OCI-M2 (cell line): ENCODE measurements around the gene SCRG1.

ENCODE experiments used
- DNase-seq: peaks from one replicate; lab custom pipeline; 2025; ENCODE audit not compliant: unreplicated experiment; lab: John Stamatoyannopoulos, UW

SCRG1 gene

DNA sequence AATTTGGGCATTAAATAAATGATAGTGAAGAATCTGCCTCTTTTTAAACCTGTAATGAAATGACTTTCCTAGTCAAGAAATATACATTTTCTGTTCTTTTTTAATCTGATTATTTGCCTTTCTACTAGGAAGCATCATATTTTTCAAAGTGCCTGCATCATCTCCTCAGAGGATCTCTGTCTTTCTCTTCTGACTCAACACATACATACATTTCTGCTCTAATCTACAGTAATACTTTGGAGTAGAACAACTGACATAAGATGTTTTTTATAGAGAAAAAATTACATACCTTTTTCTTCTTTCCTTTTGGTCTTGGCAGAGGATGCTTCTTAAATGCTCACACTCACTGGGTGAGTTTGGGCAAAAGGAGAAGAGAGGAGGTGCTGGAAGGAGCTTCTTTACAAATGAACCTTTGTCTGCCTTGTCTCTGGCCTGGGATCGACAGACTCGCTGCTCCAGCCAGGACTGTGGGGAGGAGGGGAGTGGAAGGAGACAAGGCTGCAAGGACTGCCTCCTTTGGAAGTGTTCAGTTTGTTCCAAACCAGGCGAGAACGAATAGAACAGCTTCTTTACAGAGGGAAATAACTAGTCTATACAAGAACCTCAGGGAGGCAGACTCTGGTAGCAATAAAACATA lies at the start of gene SCRG1:
TSS of gene SCRG1 (minus strand) at position 338 of the 637 bp plus-strand sequence. CDS start 7,702 bp downstream, outside the sequence.
- no peak for DNase-seq

DNA sequence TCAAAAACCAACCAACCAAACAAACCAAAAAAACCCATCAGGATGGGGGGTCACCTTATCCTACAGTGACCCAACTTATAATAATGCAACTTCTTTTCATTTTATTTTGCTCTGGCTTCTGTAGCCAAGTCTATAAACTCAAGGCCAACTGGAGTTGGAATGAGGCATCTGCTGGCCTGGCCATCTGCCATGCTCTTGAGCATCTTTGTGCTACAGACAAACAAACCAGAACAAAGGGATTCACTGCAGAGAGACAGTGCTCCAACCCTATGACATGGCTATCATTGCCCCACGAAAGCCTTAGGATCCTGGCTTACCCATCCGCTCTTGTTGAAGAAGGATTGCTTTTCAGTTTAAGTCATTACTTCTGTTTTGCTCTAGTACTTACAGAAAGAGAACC lies 49.2 kb upstream of the SCRG1 start:
- DNase-seq, result no peak

DNA sequence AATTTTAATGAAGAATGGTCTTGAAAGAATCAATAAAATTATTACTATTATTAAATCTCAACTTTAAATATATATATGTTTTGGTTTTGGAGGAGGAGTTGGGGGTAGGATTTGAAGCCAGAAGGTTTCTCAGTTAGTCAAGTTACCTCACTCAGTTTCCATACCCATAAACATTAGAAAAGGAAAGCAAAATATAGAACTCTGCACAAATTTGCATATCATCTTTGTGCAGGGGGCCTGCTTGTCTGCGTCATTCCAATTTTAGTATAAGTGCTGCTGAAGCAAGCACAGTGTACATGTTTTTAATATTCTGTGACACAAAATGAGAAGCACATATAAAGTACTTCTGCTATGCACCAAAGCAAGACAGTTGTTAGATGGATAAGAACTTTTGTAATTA lies 47.5 kb upstream of the SCRG1 start:
- DNase-seq, result no peak

DNA sequence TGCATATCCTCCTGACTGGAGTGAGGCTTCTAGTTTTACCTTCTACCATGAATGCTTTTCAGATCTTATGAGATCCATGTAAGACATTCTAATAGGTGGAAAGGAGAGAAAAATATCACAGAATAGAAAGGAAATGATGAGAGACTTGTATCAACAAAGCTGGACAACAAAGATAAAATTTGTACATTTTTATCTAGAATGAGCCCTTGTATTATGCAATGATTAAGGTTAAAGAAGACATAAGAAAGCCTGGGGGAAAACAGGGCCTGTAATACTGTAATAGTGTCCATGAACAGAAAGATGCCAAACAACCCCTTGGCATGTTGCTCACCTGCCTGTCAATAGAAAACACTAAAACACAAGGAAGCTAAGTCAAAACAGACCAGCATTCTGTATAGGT lies 44.2 kb upstream of the SCRG1 start:
- no peak for DNase-seq

DNA sequence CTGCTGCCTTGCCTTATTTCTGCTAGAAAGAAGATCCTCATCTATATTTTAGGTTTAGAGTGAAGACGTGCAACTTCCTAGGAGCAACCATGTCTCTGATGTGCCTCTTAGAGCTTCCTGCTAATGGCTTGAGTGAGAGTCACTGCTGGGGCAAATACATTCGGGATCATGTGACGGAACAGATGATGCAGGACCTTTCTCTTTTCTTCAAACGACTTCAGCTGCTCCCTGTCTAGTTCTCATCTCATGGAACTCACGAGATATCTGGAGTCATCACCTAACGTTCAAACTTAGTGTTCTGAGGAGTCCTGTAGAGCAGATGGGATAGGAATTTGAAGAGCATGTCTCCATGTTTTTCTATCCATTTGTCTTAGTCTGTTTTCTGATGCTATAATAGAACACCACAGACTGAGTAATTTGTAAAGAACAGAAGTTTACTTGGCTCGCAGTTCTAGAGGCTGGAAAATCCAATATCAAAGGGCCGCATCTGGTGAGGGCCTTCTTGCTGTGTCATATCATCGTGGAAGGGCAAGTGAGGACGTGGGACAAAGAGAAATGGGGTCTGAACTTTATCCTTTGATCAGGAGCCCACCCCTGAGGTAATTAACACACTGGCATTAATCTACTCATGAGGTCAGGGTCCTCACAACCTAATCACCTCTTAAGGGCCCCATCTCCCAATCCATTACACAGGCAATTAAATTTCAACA lies 43.5 kb upstream of the SCRG1 start:
- no peak for DNase-seq

DNA sequence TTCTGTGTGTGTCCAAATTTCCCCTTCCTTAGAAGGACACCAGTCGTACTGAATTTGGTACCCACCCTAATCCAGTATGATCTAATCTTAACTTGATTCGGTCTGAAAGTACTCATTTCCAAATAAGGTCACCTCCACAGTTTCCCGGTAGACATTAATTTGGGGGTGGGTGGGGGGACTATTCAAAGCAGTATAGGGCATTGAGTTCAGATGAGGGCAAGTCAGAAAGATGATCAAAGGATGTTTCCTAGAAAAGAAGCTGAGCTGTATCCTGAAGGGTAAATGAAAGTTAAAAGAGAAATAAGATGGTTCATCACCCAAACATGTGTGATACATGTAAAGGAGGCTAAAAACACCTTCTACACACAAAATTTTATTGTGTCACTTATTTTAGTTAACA lies 42.0 kb upstream of the SCRG1 start:
- DNase-seq, result no peak

DNA sequence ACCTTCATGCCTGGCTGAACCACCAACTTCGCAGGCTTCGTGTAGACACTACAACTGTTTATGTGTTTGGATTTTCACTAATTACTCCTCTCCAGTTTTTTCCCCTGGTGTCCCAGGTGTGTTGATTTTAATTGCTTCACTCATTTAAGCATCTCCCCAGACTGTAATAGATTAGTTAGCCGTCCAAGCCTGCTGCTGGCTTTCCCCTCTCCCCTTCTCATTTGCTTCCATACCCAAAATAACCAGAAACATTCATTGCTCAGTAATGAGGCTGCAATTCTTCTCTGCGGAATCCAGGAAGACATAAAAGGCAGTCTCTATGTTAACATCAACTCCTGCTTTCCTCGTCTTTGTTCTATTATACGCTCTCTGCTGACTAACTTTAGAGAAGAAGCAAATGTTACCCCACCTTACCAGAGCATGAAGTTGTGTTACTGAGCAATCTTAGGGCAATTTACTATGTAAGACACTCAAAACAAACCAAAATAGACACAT lies 37.9 kb upstream of the SCRG1 start:
- DNase-seq, result no peak

DNA sequence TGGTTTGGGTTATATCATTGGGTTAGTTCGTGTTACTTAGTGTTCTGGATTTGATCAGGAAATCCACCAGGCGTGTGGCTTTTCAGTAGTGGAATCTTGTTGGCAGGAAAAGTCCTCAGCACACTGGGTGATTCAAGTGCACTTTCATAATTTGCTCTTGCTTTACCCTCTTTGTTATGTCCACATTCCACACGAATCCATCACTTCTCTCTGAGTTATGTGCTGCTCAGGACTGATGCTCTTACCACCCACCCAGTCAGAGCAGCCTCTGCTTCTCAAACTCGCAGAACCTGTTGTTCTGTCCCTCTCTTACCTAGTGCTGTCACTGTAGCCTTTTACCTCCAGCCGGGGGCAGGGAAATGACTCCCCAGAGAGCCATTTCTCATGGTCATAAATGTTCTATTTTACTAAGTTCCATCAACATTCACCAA lies 37.2 kb upstream of the SCRG1 start:
- no peak for DNase-seq

DNA sequence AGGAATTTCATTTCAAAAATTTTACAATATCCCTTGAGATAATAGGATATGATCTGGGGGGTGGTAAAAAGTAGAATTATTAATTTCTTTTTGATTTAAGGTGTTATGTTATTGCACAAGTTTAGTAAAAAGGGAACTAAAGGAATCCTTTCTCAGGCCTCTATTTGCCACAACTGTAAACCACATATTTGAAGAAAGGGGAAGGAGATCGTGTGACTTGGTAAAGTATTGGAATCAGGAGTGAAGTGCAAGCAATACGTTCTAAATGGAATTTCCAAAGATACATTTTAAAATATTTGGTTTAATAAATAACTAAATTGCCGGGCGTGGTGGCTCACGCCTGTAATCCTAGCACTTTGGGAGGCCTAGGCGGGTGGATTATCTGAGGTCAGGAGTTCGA lies 35.3 kb upstream of the SCRG1 start:
- no peak for DNase-seq

DNA sequence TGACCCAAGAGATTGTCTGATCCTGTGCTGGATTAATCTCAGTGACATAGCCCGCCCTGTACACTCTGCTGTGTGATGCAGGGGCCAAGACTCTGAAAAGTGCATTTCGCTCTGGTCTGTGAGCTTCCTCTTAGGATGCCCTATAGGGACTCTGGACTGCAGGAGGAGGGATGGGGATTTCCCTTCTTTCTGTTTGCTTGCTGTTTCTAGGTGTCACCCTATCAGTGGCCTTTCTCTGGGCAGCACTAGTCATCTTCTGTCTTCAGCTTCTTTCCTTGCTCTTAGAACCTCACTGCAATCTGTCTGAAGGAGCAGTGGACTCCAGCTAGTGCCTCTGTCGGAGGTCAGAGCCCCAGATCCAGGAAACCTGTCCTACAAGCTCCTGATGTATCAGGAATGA lies 34.5 kb upstream of the SCRG1 start:
- no peak for DNase-seq

DNA sequence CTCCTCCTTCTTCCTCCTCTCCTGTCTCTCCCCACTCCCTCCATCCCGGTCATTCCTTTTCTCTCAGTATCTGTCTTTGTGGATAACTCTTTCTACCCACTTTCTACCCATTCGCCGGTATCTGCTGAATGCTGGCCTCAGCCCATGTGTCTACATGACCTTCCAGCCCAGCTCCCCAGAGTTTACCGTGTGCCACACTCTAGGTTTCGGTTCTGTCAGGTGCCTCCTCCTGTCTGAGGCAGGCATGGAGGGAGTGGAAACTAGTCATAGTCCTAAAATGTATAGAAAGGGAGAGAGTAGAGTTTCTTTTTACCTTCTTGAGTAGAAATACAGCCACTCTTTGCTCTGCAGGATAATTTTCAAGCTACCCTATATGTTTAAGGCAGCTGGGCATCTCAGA lies 33.5 kb upstream of the SCRG1 start:
- DNase-seq, result no peak

DNA sequence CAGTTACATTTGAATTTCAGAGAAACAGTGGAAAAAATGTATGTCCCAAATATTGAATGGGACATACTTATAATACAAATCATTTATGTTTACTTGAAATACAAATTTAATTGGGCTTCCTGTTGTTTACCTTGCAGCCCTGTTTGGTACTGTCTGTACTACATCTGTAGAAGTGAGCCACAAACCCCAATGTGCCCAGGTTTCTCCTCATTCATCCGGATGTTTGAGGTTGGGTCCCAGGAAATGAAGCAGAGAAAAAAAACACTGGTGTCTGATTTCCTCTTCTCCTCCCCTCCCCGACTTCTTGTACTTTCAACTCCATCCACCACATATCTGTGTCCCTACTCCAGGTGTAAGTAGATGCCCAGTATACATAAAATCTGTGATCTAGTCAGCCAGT lies 27.1 kb upstream of the SCRG1 start:
- no peak for DNase-seq

DNA sequence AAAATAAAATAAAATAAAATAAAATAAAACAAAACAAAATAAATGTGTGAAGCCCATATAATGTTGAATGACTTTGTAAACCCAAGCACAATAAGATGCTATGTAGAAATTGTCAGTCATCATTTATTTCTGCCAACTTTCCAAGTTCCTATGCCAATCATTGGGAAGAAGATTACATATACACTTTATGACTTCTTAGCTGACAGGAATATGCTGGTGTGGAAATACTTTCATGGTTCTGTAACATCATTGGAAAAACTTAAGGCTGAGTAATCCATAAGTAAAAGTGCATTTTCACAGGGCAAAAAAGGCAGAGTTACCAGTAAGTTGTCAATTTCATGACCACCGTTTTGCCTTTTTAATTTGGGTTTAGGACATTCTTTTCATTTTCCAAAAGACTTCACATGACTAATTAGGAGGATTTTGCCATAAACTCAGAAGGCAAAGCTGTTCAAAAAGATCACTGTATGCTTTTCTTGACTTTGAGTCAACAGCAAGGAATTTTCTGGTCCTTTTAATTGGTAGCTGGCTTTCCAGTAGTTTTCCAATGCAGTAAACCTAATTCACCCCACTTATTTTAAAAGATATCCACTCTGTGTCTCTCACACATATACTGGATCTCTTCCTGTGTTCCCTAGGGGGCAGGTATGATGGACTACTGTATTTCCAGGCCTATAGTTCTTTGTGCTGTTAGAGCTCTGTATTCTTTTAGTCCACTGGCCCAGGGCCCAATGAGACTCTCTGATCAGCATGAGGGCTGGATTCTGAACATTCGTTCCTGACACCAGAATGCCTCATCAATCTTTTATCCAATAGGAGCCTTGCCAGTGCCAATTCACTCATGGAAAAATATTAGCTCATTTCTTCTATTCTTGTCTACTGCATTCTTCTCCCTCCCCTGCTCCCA lies 26.2 kb upstream of the SCRG1 start:
- no peak for DNase-seq

DNA sequence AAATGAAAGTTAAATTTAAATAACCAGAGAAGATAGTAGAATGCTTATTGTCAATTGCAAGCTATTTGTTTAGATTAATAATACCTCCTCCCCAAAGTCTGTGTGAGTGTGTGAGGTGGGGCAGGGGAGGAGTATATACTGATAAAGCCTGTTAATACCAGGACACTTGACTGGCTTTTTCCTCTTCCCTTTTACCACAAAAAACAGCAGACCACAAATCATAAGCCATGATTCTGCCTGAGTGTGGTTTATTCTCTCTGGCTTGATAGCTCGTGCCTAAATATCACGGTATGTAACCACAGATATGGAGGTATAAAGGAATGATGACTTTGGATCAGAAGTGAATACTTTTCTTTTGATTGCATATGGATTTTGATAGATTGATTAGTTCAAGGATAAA lies 21.9 kb upstream of the SCRG1 start:
- no peak for DNase-seq

DNA sequence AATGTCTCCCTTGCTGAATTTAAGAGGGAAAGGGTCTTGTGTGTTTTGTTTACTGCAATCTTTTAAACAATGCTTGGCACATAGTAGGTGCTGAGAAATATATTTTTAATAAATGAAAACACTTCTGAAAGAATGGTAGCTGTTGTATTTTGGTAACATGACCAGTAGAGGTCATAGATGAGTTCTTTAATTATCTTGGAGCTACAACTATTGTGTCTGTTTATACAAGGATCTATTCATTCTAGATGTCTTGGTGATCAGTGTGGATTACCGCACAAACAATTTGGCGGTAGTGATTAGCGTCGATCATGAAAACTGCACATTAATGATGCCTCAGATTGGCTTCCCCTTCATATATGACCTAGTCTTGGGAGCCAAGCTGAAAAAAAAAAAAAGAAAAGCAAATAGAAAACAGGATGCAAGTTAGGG lies 21.4 kb upstream of the SCRG1 start:
- peak; percentile 20 for DNase-seq

DNA sequence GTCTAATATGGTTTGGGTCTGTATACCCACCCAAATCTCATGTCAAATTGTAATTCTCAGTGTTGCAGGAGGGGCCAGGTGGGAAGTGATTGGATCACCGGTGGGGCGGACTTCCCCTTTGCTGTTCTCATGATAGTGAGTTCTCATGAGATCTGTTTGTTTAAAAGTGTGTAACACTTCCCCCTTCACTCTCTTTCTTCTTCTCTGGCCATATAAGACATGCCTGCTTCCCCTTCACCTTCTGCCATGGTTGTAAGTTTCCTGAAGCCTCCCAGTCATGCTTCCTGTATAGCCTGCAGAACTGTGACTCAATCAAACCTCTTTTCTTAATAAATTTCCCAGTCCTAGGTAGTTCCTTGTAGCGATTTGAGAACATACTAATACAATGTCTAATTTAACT lies 19.7 kb upstream of the SCRG1 start:
- no peak for DNase-seq

DNA sequence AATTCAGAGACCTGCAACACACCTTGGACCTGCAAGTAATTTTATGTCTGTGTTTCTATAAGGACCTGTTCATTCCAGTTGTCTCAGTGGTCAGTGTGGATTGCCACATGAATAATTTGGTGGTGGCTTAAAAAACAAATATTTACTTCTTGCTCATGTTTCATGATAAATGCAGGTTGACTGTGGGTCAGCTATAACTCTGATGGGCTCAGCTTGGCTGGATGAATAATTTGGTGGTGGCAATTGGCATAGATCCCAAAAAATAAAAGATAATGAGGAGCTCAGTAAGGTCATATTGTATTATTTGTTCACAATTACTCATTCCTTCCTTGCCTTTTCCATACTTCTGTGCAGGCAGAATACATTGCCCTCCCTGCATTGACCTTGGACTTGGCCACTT lies 18.9 kb upstream of the SCRG1 start:
- DNase-seq, result no peak

DNA sequence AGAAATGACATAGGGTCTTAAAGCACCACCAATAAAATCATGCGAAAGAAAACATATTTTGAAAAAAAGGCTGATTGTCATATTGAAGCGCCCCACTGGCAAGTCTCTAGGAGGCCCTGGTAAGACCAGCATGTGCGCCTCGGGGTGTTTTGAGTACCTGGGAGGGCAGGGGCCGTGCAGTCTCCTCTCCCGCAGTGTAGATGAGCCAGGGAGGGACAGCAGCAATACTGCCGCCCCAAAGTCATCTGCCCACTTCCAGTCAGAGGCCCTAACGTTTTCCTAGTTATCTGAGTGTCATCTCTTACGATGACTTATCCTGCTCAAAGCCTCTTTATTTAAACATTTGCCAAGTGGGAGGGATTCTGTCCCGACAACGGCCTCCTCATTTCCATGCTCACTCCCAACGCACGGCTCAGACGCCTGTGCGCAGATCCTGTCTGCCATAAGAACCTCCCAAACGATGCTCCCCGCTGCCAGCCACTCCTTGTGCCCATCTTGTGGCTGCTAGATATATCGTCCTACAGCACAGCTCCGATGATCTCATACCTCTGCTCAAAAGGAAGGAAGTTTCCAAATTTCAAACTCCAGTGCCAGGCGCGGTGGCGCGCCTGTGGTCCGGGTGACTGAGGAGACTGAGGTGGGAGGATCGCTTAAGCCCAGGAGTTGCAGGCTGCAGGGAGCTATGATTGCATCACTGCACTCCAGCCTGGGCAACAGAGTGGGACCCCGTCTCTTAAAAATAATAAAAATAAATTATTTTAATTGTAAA lies 17.2 kb upstream of the SCRG1 start:
- no peak for DNase-seq

DNA sequence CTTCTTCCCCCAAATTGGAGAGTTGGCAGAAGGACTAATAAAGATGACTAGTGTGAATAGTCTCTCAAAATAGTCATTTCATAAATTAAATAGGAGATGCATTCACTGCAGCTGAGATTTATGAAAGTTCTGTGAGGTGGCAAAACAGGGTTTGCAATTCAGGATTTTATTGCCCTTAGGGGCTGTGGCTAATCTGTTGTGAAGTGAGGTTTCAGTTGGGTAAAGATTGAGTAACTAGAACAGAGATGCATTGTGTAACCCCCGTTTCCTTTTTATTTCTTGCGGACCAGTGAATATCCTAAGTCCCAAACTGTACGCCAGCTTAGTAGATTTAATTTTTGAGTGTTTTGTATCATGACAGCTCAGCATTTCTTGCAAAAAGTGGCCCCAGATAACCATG lies 16.2 kb upstream of the SCRG1 start:
- DNase-seq, result no peak

DNA sequence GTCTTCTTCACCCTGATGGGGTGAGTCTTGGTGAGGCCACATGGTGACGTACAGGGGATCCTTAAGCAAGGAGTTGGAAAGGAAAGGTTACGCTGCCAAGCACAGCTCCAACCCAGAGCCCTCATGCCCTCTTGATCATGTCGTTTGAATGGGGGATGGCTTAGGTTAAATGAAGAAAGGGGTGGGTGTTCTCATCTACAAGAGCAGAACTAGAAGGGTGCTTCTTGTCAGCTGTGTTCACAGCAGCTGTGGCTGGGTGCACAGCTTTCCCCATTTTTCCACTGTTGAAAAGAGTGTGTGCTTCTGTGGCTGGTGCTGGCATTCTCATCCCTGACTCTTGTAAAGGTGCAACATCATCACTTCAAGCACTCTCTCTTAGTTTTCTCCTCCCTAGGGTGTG lies 15.5 kb upstream of the SCRG1 start:
- no peak for DNase-seq

DNA sequence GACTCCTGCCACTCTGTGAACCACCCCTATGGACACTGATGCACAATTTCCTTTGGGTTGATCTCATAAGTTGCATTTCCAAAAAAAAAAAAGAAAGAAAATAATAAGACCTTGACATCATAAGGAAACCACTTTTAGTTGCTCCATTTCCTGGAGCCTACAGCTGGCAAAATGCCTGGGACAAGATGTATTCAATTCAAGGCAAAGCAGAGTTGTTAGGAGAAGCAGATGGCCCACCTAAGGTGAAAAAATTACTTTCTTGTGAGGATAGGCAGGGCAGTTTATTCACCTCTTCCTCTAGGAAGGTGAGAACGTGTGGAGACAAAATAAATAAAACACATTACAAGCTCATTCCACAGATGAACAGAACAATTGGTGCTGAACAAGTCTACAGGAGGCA lies 14.1 kb upstream of the SCRG1 start:
- DNase-seq, result no peak
